MV-4-11 (cell line): ENCODE data around the gene LGALS12.
"Not testable (repeated sequence)": the region's sequence is repeated elsewhere in the genome, so short reads cannot be mapped to it uniquely, and the experiment has no call there.

Experiments used
- DNase-seq: peaks from one replicate; lab custom pipeline; 2025; lab: John Stamatoyannopoulos, UW

LGALS12 gene

DNA sequence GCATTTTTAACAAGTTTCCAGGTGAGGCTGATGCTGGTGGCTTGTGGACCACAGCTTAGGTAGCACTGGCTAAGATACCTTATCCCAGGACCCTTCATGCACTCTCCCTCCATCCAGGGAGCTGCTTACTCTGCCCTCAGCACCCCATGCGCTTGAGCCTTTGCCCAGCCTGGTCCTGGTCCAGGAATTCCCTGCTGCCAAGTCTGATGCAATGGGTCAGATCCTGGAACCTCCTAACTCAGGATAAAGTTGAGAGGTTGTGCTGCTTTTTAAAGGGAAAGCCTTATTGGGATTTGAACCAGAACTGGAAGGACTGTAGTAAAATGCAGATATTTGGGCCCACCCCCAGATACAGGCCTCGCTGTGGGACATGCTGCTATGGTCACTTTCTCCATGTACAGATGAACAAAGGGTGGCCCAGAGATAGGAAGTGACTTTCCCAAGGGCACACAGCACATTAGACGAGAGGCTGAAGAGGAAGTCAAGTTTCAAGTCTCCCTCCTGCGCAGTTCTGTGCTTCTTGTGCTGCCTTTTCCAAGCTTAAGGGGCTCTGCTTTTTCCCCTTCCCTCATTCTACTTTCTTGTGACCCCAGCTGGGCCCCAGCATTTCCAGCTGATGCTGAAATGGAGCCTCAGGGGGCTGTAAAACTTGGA is 824 bp upstream of the LGALS12 start:
- DNase-seq = peak; percentile 57

DNA sequence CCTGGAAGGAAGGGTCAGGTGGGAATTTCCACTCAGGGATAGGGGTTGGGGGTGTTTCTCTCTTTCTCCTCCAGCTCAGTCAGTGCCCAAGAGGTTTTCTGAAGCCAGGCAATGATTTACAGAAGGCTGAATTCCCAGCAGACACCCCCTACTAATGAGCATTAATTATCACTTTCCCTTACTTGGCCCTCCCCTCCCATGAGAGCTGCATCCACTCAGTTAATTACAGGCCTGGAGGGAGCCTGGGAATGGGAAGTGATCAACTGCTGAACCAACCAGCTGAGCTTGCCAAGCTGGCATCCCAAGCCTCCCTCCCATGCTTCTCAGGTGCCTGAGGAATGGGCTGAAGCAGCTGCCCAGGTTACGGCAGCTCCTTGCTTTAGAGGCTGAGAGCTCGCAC is 992 bp downstream of the LGALS12 start:
- no peak for DNase-seq

DNA sequence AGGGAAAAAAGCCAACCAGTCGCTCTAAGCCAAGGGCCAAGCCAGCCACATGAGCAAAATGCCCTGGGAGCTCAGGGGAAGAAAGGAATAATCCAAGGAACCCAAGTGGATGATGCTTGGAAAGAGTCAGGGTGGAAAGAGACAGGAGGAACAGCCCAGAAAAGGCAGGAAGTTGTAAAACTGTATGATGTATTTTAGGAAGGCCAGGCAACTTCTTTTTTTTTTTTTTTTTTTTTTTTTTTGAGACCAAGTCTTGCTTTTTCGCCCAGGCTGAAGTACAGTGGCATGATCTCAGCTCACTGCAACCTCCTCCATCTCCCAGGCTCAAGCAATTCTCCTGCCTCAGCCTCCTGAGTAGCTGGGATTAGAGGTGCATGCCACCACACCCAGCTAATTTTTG is 1.6 kb downstream of the LGALS12 start:
- peak; percentile 43 for DNase-seq

DNA sequence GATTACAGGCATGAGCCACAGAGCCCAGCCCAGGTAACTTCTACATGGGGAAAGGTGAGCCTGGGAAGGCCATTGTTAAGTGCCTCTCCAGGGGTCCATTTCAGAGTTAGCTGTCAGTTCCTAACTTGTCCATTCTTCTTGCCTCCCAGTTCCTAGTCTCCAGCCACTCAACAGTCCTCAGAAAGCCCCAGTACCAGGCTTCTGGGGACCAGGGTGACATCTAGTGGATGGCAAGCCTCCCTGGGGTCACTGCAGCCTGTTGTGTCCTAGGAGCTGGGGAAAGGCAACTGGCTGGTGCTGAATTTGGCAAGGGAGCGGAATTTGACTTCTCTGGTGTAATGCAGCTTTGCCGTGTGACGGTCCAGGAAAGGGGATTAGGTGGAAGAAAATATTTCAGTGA is 2.1 kb downstream of the LGALS12 start:
- peak; percentile 69 for DNase-seq

DNA sequence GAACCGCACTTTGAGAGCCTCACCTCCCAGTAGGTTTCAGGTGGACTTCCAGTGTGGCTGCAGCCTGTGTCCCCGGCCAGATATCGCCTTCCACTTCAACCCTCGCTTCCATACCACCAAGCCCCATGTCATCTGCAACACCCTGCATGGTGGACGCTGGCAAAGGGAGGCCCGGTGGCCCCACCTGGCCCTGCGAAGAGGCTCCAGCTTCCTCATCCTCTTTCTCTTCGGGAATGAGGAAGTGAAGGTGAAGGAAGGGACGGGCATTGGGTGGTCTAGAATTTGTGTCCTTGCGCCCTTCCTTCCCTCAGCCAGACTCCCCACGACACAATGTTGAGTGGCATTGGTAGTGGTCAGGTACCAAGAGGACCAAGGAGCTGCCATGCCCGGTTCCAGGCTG is 2.9 kb downstream of the LGALS12 start:
- DNase-seq = no peak

DNA sequence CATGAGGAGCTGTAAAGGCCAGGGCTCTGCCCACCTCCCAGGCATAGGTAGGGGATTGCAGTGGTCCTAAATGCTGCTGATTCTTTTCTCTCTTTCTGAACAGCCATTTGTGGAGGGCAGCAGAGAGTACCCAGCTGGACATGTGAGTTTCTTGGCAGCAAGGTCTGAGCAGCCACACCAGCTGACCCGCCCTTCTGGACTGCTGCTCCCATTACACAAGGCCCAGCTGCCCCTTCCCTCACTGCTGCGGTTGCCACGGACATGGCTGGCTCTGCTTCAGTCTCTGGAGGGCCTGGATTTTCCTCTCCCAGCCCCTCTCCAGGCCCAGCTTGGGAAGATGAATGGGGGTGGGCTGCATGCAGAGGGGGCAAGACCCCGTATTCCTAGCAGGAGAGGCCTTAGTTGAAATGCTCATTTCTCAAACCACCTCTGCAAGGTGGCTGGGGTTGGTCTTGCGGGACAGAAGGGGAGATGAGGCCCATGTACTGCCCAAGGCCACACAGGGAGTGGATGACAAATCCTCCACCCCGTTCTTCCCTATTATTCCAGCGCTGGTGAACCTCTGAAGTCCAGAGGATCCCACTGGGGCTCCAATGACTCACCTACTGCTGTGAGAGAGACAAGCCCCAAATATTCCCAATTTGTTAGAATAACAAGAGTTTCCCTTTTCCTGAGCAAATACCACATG is 4.6 kb downstream of the LGALS12 start:
- no peak for DNase-seq

DNA sequence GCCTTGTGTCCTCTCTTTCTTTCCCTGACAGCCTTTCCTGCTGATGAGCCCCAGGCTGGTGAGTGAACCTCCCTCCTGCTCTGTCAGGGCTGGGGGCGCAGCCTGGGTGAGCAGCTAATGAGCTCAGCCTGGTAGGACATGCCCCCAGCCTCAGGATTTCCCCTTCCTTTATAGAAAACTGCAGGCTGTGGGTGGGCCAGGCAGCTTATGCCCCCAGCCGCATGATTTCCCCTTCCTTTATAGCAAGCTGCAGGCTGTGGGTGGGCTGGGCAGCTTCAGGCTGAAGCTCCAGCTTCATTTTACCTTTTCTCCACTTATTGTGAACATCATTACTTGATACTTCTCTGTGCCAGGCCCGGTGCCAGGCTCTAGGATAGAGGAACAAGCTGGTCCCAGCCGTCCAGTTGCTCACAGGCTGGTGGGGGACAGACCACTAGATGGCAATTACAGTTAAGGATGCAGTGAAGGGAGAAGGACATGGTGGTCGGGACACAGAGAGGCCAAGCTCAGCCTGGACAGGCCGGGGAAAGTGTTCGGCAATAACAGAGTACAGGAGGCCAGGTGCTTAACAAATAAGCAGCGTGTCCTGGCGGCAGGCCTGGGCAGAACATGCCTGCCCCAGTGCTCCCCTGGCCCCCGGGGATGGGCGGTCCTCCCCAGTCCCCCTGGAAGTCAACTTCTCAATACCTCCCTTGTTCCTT is 5.3 kb downstream of the LGALS12 start:
- no peak for DNase-seq

DNA sequence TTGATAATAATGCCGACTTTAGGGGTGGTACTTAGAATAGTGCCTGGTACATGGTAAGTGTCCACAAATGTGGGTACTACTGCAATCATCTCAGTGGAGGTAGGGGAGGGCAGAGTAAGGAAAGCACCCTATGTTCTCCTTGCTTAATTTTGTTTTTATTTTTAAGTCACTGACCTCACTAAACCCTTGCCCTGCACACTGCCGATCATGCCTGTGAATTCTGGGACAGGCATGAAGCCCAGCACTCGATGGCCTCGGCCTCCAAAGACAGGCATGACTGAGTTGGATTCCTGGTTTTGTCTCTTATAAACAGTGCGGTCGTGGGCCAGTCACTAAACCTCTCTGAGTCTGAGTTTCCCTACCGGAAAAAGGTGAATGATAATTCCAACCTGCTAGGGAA is 6.9 kb downstream of the LGALS12 start:
- DNase-seq = no peak

DNA sequence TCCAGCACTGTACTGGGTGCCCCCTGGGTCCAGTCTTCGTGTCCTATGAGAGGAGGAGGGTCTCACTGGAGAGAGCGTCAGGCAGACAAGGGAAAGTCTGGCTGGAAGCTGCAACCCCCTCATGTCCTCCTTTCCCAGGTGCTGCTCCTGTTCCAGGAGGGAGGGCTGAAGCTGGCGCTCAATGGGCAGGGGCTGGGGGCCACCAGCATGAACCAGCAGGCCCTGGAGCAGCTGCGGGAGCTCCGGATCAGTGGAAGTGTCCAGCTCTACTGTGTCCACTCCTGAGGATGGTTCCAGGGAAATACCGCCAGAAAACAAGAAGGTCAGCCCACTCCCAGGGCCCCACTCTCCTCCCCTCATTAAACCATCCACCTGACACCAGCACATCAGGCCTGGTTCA is 10.2 kb downstream of the LGALS12 start:
- no peak for DNase-seq

DNA sequence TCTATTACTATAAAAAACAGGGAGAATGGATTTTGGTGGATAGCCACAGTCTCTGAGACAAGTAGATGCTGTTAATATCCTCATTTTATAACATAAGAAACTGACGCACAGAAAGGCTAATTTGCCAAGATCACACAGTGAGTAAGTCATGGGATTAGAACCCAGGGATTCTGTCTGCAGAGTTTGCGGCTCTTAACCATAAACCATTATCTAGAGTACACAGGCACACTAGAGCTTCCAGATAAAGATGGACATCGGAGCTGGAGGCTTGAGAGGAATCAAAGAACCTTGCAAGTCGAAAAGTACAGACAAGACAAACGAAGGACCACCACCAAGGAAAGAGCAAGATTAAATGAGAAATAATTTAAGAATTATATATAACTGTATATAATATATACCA is 11.3 kb downstream of the LGALS12 start:
- no peak for DNase-seq

DNA sequence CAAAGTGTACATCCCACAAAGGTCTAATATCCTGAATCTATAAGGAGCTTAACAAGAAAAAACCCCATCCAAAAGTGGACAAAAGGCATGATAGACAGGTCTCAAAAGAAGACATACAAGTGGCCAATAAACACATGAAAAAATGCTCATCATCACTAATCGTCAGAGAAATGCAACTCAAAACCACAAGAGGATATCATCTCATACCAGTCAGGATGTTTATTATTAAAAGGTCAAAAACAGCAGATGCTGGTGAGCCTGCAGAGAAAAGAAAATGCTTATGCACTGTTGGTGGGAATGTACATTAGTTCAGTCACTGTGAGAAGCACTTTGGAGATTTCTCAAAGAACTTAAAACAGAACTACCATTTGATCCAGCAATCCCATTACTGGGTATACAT is 12.7 kb downstream of the LGALS12 start:
- no peak for DNase-seq

DNA sequence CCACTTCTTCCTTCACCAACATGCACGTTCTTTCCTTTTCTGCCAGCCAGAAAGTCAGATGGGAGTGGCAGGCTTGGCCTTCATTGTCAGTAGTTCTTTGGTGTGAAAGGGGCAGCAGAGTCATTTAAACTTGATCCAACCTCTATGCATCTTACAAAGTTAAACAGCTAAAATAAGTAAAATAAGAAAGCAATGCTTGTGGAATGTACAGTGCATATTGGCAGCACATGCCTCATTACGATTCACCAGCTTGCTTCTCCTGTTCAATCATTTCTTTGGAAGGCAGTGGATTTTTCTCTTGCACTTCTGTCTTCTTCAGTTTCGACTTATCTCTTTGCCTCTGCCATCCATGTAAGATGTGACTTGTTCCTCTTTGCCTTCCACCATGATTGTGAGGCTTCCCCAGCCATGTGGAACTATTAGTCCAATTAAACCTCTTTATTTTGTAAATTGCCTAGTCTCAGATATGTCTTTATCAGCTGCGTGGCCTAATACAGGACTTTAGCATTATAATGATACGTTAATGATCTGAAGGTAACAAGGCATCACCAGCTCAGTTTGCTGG is 14.8 kb downstream of the LGALS12 start:
- no peak for DNase-seq

DNA sequence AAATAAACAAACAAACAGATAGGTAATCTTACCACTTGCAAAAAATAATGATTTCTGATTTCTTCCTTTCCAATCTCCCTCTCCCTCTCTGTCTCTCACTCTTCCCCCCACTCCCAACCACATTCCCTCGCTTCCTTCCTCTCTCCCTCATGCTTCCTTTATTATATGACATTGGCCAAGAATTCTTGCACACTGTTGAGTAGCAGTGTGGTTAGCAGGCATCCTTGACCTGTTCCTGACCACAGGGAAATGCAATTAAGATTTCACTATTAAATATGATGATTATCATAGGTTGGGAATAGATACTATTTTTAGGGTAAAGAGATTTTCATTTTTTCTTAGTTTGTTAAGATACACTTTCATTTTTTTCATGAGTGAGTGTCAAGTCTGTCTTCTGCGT is 16.0 kb downstream of the LGALS12 start:
- no peak for DNase-seq

DNA sequence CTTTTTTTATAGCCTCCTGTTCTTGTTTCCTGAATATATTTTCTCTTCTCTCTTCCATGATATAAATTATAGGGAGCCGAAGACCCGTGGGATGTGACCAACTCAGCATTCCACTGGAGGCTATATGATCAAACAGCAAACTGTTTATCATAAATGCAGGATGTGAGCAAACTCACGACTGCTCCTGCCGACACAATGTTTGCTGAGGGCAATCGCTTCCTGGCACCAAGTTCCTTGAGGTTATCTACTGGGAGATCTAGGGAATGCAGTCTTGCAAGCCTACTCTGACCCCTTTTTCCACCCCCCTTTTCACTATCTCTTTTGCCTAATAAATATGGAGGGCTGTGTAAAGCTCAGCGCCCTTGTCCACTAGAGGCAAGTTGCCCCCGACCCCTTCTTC is 17.3 kb downstream of the LGALS12 start:
- DNase-seq = no peak

DNA sequence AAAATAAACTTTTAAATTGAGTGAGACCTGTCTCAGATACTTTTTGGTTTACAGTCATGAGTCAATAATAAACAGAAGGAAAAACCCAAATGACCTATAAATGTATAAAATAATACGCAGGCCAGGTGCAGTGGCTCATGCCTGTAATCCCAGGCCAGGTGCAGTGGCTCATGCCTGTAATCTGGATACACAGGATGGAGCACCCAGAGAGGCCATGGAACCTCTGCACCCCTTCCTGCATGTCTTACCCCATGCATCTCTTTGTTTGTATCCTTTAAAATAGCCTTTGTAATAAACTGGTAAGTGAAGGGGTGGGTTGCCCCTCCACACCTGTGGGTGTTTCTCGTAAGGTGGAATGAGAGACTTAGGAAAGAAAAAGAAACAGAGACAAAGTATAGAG is 21.8 kb downstream of the LGALS12 start:
- no peak for DNase-seq

DNA sequence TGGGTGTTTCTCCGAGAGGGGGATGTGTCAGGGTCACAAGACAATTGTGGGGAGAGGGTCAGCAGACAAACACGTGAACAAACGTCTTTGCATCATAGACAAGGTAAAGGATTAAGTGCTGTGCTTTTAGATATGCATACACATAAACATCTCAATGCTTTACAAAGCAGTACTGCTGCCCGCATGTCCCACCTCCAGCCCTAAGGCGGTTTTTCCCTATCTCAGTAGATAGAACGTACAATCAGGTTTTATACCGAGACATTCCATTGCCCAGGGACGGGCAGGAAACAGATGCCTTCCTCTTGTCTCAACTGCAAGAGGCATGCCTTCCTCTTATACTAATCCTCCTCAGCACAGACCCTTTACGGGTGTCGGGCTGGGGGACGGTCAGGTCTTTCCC is 22.3 kb downstream of the LGALS12 start:
- not testable (repeated sequence) for DNase-seq

DNA sequence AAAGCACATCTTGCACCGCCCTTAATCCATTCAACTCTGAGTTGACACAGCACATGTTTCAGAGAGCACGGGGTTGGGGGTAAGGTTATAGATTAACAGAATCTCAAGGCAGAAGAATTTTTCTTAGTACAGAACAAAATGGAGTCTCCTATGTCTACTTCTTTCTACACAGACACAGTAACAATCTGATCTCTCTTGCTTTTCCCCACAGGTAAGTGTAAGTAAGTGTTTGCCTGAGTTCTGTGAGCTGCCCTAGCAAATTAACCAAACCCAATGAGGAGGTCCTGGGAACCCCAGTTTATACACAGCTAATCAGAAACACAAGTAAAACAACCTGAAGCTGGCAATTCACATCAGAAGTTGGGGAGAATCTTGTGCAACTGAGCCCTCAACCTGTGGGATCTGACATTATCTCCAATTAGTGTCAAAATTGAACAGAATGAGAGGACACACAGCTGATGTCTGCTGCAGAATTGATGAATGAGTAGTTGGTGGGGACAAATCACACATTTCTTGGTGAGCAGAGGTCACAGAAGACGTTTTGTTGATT is 22.9 kb downstream of the LGALS12 start:
- not testable (repeated sequence) for DNase-seq

DNA sequence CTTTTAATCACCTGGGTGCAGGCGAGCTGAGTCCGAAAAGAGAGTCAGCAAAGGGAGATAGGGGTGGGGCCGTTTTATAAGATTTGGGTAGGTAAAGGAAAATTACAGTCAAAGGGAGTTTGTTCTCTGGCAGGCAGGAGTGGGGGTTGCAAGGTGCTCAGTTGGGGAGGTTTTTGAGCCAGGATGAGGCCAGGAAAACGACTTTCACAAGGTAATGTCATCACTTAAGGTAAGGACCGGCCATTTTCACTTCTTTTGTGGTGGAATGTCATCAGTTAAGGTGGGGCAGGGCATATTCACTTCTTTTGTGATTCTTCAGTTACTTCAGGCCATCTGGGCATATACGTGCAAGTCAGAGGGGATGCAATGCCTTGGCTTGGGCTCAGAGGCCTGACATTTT is 23.5 kb downstream of the LGALS12 start:
- DNase-seq = not testable (repeated sequence)

DNA sequence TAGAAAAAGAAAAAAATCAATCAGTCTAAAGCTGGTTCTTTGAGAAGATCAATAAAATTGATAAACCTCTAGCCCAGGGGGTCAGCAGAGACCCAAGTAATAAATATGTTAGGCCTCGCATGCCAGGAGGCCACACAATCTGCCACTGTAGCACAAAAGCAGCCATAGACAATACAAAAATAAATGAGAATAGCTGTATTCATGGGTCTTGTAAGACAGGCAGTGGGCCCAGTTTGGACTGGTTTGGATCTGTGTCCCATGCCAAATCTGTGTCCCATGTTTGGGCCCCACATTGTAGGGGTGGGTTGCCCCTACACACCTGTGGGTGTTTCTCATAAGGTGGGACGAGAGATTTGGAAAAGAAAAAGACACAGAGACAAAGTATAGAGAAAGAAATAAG is 24.1 kb downstream of the LGALS12 start:
- DNase-seq = no peak

DNA sequence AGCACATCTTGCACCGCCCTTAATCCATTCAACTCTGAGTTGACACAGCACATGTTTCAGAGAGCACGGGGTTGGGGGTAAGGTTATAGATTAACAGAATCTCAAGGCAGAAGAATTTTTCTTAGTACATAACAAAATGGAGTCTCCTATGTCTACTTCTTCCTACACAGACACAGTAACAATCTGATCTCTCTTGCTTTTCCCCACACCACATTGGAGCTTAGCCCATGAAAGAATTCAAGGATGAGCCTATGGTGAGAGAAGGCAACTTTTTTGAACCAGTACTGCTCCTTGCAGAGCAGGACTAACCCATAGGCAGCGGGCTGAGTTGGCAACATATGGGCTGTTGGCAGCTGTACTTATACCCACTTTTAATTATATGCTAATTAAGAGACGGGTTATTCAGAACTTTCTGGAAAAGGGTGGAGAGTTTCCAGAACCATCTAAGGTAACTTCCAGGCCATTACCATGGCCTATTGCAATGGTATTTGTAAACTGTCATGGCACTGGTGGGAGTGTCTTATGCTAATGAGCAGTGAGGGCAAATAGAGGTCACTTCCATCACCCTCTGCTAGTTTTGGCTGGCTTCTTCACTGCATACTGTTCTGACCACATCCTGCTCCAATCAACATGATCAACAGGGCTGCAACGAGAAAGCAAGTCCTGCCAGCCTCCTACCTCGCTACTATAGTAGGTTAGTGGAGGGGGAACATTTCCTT is 25.3 kb downstream of the LGALS12 start:
- peak; percentile 83 for DNase-seq

DNA sequence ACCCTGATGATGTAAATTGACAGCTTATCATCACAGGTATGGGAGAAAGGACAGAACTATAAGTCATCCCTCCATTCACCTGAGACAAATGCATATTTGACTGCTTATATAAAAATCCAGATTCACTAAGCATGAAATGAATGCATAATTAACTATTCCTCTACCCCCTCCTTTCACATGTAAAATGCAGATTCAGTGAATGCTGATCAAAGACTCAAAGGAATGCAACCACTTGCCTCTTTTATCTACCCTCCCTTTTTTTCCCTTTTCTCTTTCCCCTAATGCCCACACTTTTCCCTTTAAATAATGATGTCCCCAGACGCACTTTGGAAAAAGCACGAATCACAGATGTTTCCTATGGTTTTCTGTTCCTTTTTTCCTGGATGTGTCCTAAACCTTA is 26.2 kb downstream of the LGALS12 start:
- DNase-seq = no peak

DNA sequence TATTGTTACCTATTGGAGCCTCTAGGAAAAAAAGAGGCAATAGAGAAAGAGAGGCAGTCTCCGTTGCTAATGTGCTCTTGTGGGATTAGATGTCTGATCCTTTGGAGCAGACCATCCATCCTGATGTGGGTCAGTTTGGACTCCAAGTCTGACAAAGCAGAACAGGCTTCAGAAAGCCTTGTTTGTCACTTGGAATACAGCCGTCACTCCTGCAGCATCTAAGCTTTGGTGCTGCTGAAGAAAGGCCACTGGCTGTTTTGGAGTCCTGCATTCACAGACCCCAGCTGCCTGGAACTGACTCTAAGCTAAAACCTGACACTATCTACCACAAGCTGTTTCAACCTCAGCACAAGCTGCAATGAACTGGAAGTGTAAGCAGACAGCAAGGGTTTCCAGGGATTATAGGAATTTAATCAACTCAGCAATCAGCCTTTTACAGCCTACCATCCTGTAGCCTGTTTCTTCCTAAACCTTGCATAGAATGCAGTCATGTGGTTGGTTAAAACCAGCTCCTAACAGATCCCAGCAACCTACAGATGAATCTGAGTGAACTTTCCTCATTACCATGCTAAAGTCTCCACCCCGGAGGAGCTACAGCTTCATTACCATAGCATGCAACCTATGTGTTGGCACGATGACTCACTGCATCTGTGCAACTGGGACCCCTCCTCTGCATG is 27.1 kb downstream of the LGALS12 start:
- no peak for DNase-seq
